Pancreas (tissue), 10 donors: ENCODE results near the gene KRTAP4-16. TPM values are rescaled to one million over a fixed set of nuclear protein-coding genes. Genes with fewer than 3 reads are reported as not detected.

Source experiments
- ATAC-seq, 4 donors: fragments of 200-7000 bp; cut with Tn5 transposase; one replicate each; pipeline versions ENCODE4 v1.8.0 to v1.9.1; 2020; ENCODE audit warnings: mild to moderate bottlenecking in 4 of 4, moderate library complexity in 4 of 4
- DNase-seq, 6 donors: peaks; one replicate each; pipeline ENCODE4 v3.0.0-alpha.2; 2020
- FAIRE-seq: peaks from 2 replicates; lab custom pipeline; 2012; peaks lifted over from hg19 to GRCh38; lab: Jason Lieb, UNC
- H3K27ac ChIP-seq, 4 donors: fragments of 200-600 bp; sonication (generic); 1 replicate in 3 of 4; 2 replicates in 1 of 4; pipeline versions ENCODE4 v1.5.0 to v1.8.0; 2020
- H3K27me3 ChIP-seq, 4 donors: fragments of 200-600 bp; one replicate each; pipeline ENCODE4 v1.8.0; 2021
- H3K36me3 ChIP-seq, 3 donors: fragments of 200-600 bp; sonication (generic) in 1 of 3; one replicate each; pipeline versions ENCODE4 v1.5.0 to v1.8.0; 2020 to 2021
- H3K4me1 ChIP-seq, 3 donors: fragments of 200-600 bp; one replicate each; pipeline ENCODE4 v1.8.0; 2021
- H3K4me3 ChIP-seq, 4 donors: fragments of 200-600 bp; sonication (generic) in 2 of 4; one replicate each; pipeline versions ENCODE4 v1.5.0 to v1.8.0; 2020 to 2021
- H3K9me3 ChIP-seq, 4 donors: fragments of 200-600 bp; one replicate each; pipeline ENCODE4 v1.8.0; 2021
- CTCF ChIP-seq, 4 donors: fragments of 200-600 bp; sonication (generic) in 3 of 4; IDR thresholded peaks; one replicate each; pipeline versions ENCODE4 v1.5.0 to v1.8.0; 2021; ENCODE audit warnings: antibody characterized with exemption in 4 of 4
- WGBS, 2 donors: extraction: QIAGEN DNeasy Blood & Tissue Kit; methylation state at CpG; one replicate each; pipeline ENCODE4 v1.1.7; 2013; 5-methylcytosine and 5-hydroxymethylcytosine counted together
- intact Hi-C, 3 donors: fragments of 100-400 bp; cut with DNase I; formaldehyde crosslinking; loops; one replicate each; pipeline versions ENCODE4 v1.11.1 to v1.14.2; 2022
- polyA plus RNA-seq, 2 donors: library from polyadenylated mRNA; stranded (reverse); fragments of 200-250 nt; gene quantifications; one replicate each; pipeline ENCODE4 v1.2.3, GENCODE V29; 2013
- total RNA-seq, 6 donors: library from RNA; stranded (reverse); fragmentation: NEBNext Ultra II Directional in 4 of 6; extraction: Animal tissue kit (Norgen Biotek cat#: 25700) in 4 of 6; gene quantifications; one replicate each; pipeline versions ENCODE4 v1.2.1 to v1.2.4, GENCODE V29; 2021 to 2023
- donor health status: healthy with polysubstance abuse.
- donor health status: DM: no; HTN: no; CAD: no; lungs with moderate emphysema.
- donor health status: DM: no; HTN: no; CAD: no.
- donor health status: control.
- donor health status: control.
- donor health status: Bipolar disorder and iron deficiency.
- donor health status: DM: yes; HTN: yes; CAD: no.
- donor health status: DM: no; HTN: no; CAD: no.
- donor health status: DM: no; HTN: no; CAD: no.
- donor health status: DM: yes; HTN: yes; CAD: no.

KRTAP4-16 gene
- total and polyA plus RNA-seq, 8 donors: not detected

- intact Hi-C loops: no loop called here
- Histone ChIP-seq H3K36me3 (no peaks in the 10 kb centered on the region), H3K27me3 (peaks cover 0 to 6% (median 0%) of the 10 kb centered on the region in 4 donors), H3K4me3 (no peak overlapping the region), H3K4me1 (no peaks in the 10 kb centered on the region), H3K27ac (no peak overlapping the region), H3K9me3 (no peaks in the 10 kb centered on the region)
- ATAC-seq: no peak
- DNase-seq: no peak
- TF ChIP-seq CTCF (IDR thresholded peaks at IDR 0.05): no peak
- FAIRE-seq: no peak
These were observed 25.2 kb downstream of the KRTAP4-16 start for GRCh38 chr17:41076788-41077187.

DNA sequence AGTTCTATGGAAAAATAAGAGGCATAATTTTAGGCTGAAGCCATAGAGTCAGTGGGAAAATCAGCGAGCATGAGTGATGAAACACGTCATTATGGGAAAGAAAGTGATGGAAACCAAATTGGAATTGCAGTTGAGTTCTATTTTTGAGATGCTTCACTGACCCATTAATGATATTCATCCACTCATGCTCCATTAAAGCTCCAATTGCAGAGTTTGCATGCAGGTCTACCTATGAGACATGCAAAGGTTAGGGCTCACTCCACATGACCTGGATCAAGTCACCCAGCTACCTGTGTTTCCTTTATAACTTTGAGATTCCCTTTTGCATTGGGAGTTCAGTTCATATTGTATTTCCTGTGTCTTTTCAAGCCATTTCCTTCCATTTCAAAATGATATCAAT, 28.3 kb downstream of the KRTAP4-16 start:
- DNase-seq (no peak), FAIRE-seq (no peak), ATAC-seq (no peak)
- no peaks in the 10 kb centered on the region for H3K4me1 ChIP-seq
- H3K27me3 ChIP-seq: peaks cover 0 to 6% (median 0%) of the 10 kb centered on the region in 4 donors
- H3K36me3 ChIP-seq: no peaks in the 10 kb centered on the region
- intact Hi-C loops: no loop called here
- H3K9me3 ChIP-seq: no peaks in the 10 kb centered on the region
- no peak for TF ChIP-seq CTCF (IDR thresholded peaks at IDR 0.05)
- no peak overlapping the region for H3K4me3 ChIP-seq
- no peak overlapping the region for H3K27ac ChIP-seq
- 80 to 89% methylated on average over 2 of the region's 2 CpGs for WGBS, 2 donors

- Histone ChIP-seq H3K4me1 (no peaks in the 10 kb centered on the region), H3K27ac (no peak overlapping the region), H3K36me3 (no peaks in the 10 kb centered on the region), H3K4me3 (no peak overlapping the region), H3K9me3 (no peaks in the 10 kb centered on the region), H3K27me3 (peaks cover 0 to 6% (median 0%) of the 10 kb centered on the region in 4 donors)
- no peak for DNase-seq
- no peak for ATAC-seq
- TF ChIP-seq CTCF (IDR thresholded peaks at IDR 0.05): no peak
- 86 to 93% methylated on average over 5 of the region's 5 CpGs for WGBS, 2 donors
- intact Hi-C loops: no loop called here
- FAIRE-seq: no peak
These were observed 30.2 kb downstream of the KRTAP4-16 start for GRCh38 chr17:41071606-41072360.

- TF ChIP-seq CTCF (IDR thresholded peaks at IDR 0.05): no peak
- H3K9me3 ChIP-seq: no peaks in the 10 kb centered on the region
- H3K4me1 ChIP-seq: no peaks in the 10 kb centered on the region
- H3K27me3 ChIP-seq: no peaks in the 10 kb centered on the region
- no peak for ATAC-seq
- H3K36me3 ChIP-seq: no peaks in the 10 kb centered on the region
- intact Hi-C loops: no loop called here
- 81 to 88% methylated on average over 3 of the region's 3 CpGs for WGBS, 2 donors
- no peak overlapping the region for H3K4me3 ChIP-seq
- no peak overlapping the region for H3K27ac ChIP-seq
- FAIRE-seq: no peak
- no peak for DNase-seq
These were observed 33.0 kb downstream of the KRTAP4-16 start for GRCh38 chr17:41069031-41069430.

- no peaks in the 10 kb centered on the region for H3K27me3 ChIP-seq
- H3K36me3 ChIP-seq: no peaks in the 10 kb centered on the region
- H3K4me1 ChIP-seq: no peaks in the 10 kb centered on the region
- H3K9me3 ChIP-seq: no peaks in the 10 kb centered on the region
- TF ChIP-seq CTCF (IDR thresholded peaks at IDR 0.05): no peak
- DNase-seq (no peak), FAIRE-seq (no peak), ATAC-seq (no peak)
- no peak overlapping the region for H3K4me3 ChIP-seq
- intact Hi-C loops: no loop called here
- no peak overlapping the region for H3K27ac ChIP-seq
These were observed 34.7 kb downstream of the KRTAP4-16 start for GRCh38 chr17:41067281-41067680.
